ENCODE data around the gene NLRC4. TPM values are rescaled to one million over a fixed set of nuclear protein-coding genes. Genes with fewer than 3 reads are reported as not detected.

The NLRC4 gene
- total and polyA plus RNA-seq, 9 of the 15 experiments (the other 6 are each of a cell fraction or from before 2014, with no cell fraction given) = 0.03 to 0.18 (median 0.06) TPM; not detected in 2

- TF ChIP-seq ZNF239 (CRISPR knock-in tag; IDR thresholded peaks at IDR 0.05) (no peak), ZNF282 (CRISPR knock-in tag; IDR thresholded peaks at IDR 0.05) (no peak), BCL6 (CRISPR knock-in tag; IDR thresholded peaks at IDR 0.05) (no peak), SAFB2 (IDR thresholded peaks at IDR 0.05; ENCODE audit: borderline replicate concordance, low read depth, low read length, severe bottlenecking) (no peak)
Observed at GRCh38 chr2:32237996-32238395, 26.7 kb downstream of the NLRC4 start (continued).

DNA sequence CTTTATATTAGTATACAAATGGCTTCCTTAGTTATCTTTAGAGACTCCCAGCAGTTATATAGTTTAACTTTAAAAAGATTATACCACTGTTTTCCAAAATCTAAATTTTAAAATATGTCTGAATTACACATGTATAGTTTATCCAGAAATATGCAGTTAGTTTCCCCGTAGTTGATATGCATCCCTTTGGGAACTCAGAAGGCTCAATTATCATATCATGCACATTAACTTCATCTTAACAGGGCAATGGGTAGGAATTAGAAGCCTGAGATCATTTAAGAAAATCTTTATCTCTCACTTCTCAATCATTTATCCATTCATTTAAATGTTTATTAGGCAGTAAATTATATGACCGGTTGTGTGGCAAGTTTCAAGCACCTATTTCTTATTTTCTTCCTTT lies 27.2 kb downstream of the NLRC4 start:
- H3K9me3 ChIP-seq (replicated peaks; ENCODE audit: control insufficient read depth, insufficient read depth, low read depth, low read length) = no peaks in the 10 kb centered on the region
- H3K4me2 ChIP-seq (ENCODE audit: insufficient read depth, low read length) = no peak overlapping the region
- ChIA-PET CTCF (ENCODE audit: low intra/inter-chr PET ratio) (no interaction called here), POLR2A (interaction anchor here (1.3 kb wide), 1 partner anchor 9 kb away, joined by 3 read pairs; no protein-coding TSS in a partner anchor)
- H3K79me2 ChIP-seq (ENCODE audit: control insufficient read depth, insufficient read depth, low read length) = no peaks in the 10 kb centered on the region
- no peak overlapping the region for H3K4me3 ChIP-seq
- 48% methylated on average over 2 of the region's 2 CpGs for WGBS (ENCODE audit: insufficient coverage, low coverage, missing lambda C conversion rate)
- intact Hi-C loops (cut with micrococcal nuclease) (no loop called here), in situ Hi-C loops (cut with MboI) (no loop called here)
- H2AFZ ChIP-seq (ENCODE audit: low read depth, low read length) = no peak overlapping the region
- FAIRE-seq (no peak), DNase-seq (ENCODE audit: extremely low read depth in 1 of 4, low spot score in 3 of 4) (no peak), ATAC-seq (no peak)
- no peak overlapping the region for H3K9ac ChIP-seq (ENCODE audit: insufficient read depth in 1 of 2, low read depth in 2 of 2, low read length in 2 of 2)
- no peaks in the 10 kb centered on the region for H4K20me1 ChIP-seq (replicated peaks; ENCODE audit: control insufficient read depth, insufficient read depth, low read length)
- no peak overlapping the region for H3K27ac ChIP-seq (ENCODE audit: extremely low read depth, low read depth, low read length)
- no peaks in the 10 kb centered on the region for H3K27me3 ChIP-seq (ENCODE audit: control insufficient read depth in 2 of 2, insufficient read depth in 2 of 2, low read length in 2 of 2)
- no TSS peak for BruUV-seq (replicated peaks)
- H3K4me1 ChIP-seq (replicated peaks in 1 of 2; ENCODE audit: control insufficient read depth in 2 of 2, insufficient read depth in 2 of 2, low read length in 2 of 2) = no peaks in the 10 kb centered on the region; a peak in 1 of 5 replicates
- H3K9me1 ChIP-seq (ENCODE audit: control insufficient read depth, insufficient read depth, low read length) = no peaks in the 10 kb centered on the region
- no peaks in the 10 kb centered on the region for H3K36me3 ChIP-seq (ENCODE audit: control insufficient read depth, insufficient read depth, low read length)
- TF ChIP-seq PRMT5 (CRISPR knock-in tag; IDR thresholded peaks at IDR 0.05) (no peak), CBX8 (IDR thresholded peaks at IDR 0.05; ENCODE audit: borderline replicate concordance, extremely low read depth, low read depth, low read length, poor library complexity, severe bottlenecking) (no peak), EGR1 (conservative IDR thresholded peaks at IDR 0.05) (no peak), ATF2 (CRISPR knock-in tag; IDR thresholded peaks at IDR 0.05) (no peak), EZH2 (IDR thresholded peaks at IDR 0.05; ENCODE audit: borderline replicate concordance, low read depth, low read length) (no peak), MTF1 (CRISPR knock-in tag; IDR thresholded peaks at IDR 0.05; ENCODE audit: borderline replicate concordance) (no peak)
- TF ChIP-seq, protein P1, sequence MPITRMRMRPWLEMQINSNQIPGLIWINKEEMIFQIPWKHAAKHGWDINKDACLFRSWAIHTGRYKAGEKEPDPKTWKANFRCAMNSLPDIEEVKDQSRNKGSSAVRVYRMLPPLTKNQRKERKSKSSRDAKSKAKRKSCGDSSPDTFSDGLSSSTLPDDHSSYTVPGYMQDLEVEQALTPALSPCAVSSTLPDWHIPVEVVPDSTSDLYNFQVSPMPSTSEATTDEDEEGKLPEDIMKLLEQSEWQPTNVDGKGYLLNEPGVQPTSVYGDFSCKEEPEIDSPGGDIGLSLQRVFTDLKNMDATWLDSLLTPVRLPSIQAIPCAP (CRISPR knock-in tag; IDR thresholded peaks at IDR 0.05; ENCODE audit: borderline replicate concordance) = no peak
